NCI-H2196 (cell line): ENCODE data around the gene CITED2.

Source experiments
- DNase-seq: peaks from one replicate; lab custom pipeline; 2025; ENCODE audit not compliant: unreplicated experiment; lab: John Stamatoyannopoulos, UW

Gene CITED2

DNA sequence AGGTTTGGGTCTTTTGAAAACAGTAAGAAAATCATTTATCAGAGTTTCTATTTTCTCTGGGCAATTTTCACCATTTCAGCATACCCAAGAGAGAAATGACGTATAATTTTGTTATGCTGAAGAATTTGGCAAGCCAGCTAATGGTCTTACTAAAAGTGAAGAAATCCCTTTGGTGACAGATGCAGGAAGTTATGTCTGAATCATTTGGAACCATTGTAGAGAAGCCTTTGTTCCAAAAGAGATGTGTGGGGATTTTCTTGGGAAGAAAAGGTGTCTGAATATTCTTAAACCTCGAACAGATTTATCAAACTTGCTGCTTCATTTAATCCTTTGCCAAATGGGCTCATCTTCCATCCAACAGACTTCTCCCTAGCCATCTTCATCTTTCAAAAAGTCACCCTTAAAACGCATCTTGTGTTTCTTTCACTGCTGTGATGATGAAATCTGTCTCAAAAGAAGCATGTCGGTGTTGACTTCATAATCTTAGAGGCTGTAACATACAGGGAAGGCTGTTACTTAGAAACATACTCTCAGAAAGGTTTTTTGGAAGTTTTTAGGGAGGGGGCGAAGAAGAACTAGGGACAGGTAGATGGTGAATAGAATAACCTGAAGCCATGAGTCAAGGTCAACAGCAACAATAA is 39.5 kb downstream of the CITED2 start:
- DNase-seq: no peak

GRCh38 chr6:139330826-139331500 is 43.5 kb downstream of the CITED2 start:
- DNase-seq: no peak

DNA sequence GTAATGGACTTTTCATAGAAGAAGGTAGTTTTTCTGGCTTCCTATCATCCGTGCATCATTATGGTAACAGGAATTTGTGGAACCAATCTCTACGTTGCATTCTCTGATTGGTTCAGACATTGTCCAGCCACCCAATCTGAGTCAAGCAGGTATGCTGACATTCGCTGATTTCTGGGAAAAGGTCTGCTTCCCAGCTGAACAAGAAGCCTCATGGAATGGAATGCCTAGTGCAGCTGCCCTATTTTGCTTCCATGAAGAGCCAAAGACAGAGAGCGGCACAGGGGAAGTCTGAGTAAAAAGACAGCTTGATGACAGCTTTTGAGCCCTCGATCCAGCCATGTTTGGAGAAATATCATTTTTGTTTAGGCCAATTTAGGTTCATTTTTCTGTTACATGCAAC is 44.1 kb downstream of the CITED2 start:
- DNase-seq: no peak

- no peak for DNase-seq
Measured at GRCh38 chr6:139329224-139329623, 45.2 kb downstream of the CITED2 start.

DNA sequence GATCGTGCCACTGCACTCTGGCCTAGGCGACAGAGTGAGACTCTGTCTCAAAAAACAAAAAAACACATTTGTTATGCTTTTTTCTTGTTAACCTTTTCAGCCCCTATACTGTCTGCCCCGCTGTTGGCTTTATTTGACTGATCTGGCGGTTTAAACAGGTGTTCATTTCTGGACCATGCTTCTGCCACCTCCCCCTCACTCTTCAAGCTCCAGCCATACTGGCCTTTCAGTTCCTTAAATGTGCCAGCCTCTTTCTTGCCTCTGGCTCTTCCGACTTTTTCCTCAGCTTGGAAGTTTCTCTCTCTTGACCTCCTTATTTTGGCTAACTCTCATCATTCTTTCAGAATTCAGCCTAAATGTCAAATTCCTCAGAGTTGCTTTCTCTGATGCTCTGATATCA is 47.4 kb downstream of the CITED2 start:
- no peak for DNase-seq

DNA sequence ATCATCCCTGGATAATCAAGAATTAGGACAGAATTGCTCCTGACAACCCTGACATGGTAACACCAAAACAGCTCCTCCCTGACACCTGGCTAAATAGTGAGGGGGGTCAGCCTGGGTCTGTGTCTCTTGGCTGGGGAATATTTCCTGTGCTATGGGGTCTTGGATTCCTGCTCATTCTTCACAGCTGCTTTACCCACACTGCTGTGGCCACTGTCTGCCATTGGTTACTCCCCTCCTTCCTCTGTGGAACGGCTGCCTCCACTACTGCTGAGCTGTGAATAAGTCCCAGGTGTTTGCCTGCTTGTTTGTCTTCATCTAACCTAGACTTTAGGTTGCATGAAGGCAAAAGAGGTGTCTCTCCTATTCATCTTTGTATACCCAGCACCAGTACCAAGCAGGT is 48.8 kb downstream of the CITED2 start:
- DNase-seq: no peak

GRCh38 chr6:139325125-139325524 is 49.3 kb downstream of the CITED2 start:
- no peak for DNase-seq

GRCh38 chr6:139324301-139324555 is 50.2 kb downstream of the CITED2 start:
- DNase-seq: no peak

DNA sequence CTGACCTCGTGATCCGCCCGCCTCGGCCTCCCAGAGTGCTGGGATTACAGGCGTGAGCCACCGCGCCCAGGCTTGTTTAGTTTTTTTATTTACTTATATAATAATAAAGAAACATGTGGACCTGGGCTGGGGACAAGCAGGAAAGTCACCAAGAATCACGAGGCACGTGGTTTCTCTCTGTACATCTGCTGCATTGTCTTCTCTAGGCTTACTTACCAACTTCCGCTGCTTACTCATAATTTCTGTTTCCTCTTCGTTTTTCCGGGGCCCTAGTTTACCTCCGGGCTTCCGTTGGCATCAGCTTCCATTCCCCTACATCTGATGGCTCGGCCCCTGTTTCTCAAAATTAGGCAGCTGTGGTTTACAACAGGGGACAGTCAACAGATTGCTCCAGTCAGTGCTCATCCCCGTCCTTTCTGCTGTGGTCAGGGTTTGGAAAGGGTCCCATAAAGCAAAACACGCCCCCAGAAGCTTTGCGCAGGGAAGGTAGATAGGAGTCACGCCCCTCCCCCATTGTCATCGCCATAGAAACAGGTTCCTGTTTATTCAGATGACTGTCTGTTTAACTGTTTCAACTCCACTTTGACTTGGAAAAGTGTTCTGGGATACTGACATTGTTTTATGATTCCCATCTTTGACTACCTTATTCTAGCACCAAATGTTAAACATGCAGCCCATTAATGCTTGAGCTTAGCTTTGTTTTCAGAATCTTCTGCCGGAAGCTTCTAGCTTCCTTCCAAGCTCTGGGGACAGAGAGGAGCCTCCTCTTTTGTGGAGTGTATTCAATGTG is 50.7 kb downstream of the CITED2 start:
- no peak for DNase-seq
